Stimulated activated naive B cell treated with anti-CD40 and anti-IgM and Interleukin-4, amounts not matched to agents 10 μg/mL and 1 μg/mL and 100 μg/mL, for 72 hours (primary cell): Measurements from ENCODE around the gene DMAC2L.

ENCODE experiments used
- ATAC-seq, 2 donors: fragments of 150-1000 bp; cut with Tn5 transposase; replicated peaks; 2 replicates each; pipeline ENCODE4 v1.10.0; 2021; ENCODE audit warnings: moderate library complexity in 1 of 2
- DNase-seq: peaks from one replicate; pipeline ENCODE4 v3.0.0; 2021
- H3K27ac Mint-ChIP-seq: one replicate; pipeline ENCODE4 v1.8.0; 2022; ENCODE audit warnings: mild to moderate bottlenecking, mixed read lengths
- H3K27me3 Mint-ChIP-seq, 2 donors: one replicate each; pipeline ENCODE4 v1.8.0; 2022; ENCODE audit warnings: mixed read lengths in 2 of 2
- H3K36me3 Mint-ChIP-seq, 2 donors: one replicate each; pipeline ENCODE4 v1.8.0; 2022; ENCODE audit warnings: mixed read lengths in 2 of 2, mild to moderate bottlenecking in 1 of 2
- H3K4me1 Mint-ChIP-seq, 2 donors: one replicate each; pipeline ENCODE4 v1.8.0; 2022; ENCODE audit warnings: mixed read lengths in 2 of 2, mild to moderate bottlenecking in 1 of 2
- H3K4me3 Mint-ChIP-seq, 2 donors: one replicate each; pipeline ENCODE4 v1.8.0; 2022; ENCODE audit warnings: mild to moderate bottlenecking in 2 of 2, mixed read lengths in 2 of 2, moderate library complexity in 1 of 2
- H3K9me3 Mint-ChIP-seq, 2 donors: one replicate each; pipeline ENCODE4 v1.8.0; 2022; ENCODE audit warnings: mixed read lengths in 2 of 2, mild to moderate bottlenecking in 1 of 2

The DMAC2L gene

GRCh38 chr14:50371546-50371945 lies 59.4 kb downstream of the DMAC2L start:
- H3K4me1 Mint-ChIP-seq: peaks cover 6 to 7% of the 10 kb centered on the region in 2 donors
- no peak for DNase-seq
- H3K27ac Mint-ChIP-seq: no peak overlapping the region
- no peaks in the 10 kb centered on the region for H3K27me3 Mint-ChIP-seq
- H3K36me3 Mint-ChIP-seq: peaks cover 0 to 5% of the 10 kb centered on the region in 2 donors
- H3K9me3 Mint-ChIP-seq: peaks cover 0 to 2% of the 10 kb centered on the region in 2 donors
- no peak for ATAC-seq
- no peak overlapping the region for H3K4me3 Mint-ChIP-seq

DNA sequence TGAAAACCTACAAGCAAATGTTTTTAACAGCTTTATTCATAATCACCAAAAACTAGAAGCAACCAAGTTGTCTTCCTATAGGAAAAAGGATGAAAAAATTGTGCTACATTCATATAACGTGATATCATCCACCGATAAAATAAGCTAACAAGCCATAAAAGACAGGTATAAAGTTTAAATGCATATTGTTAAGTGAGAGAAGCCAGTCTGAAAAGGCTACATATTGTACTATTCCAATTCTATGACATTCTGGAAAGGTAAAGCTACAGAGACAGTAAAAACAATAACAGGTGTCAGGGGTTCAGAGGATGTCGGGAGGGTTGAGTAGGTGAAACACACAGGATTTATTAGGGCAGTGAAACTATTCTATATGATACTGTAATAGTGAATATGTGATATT lies 61.8 kb downstream of the DMAC2L start:
- H3K27ac Mint-ChIP-seq: no peak overlapping the region
- ATAC-seq: no peak
- H3K9me3 Mint-ChIP-seq: peaks cover 0 to 2% of the 10 kb centered on the region in 2 donors
- H3K4me1 Mint-ChIP-seq: peaks cover 0 to 2% of the 10 kb centered on the region in 2 donors
- no peaks in the 10 kb centered on the region for H3K27me3 Mint-ChIP-seq
- no peak overlapping the region for H3K4me3 Mint-ChIP-seq
- no peak for DNase-seq
- H3K36me3 Mint-ChIP-seq: peaks cover 0 to 3% of the 10 kb centered on the region in 2 donors

DNA sequence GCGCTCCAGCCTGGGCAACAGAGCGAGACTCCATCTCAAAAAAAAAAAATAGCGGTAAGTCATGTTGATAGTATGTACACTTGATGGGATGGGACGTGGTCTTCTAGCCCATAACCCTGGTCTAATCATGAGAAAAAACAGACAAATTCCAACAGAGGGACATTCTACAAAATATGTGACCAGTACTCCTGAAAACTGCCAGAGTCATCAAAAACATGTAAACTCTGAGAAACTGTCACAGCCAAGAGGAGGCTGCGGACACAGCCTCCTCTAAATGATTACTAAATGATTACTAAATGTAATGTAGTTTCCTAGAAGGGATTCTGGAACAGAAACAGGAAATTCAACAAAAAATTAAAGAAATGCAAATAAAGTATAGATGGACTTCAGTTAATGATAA lies 63.6 kb downstream of the DMAC2L start:
- no peaks in the 10 kb centered on the region for H3K36me3 Mint-ChIP-seq
- no peaks in the 10 kb centered on the region for H3K27me3 Mint-ChIP-seq
- no peak for DNase-seq
- H3K9me3 Mint-ChIP-seq: no peaks in the 10 kb centered on the region
- H3K27ac Mint-ChIP-seq: no peak overlapping the region
- no peak for ATAC-seq
- peaks cover 0 to 2% of the 10 kb centered on the region in 2 donors for H3K4me1 Mint-ChIP-seq
- no peak overlapping the region for H3K4me3 Mint-ChIP-seq
